HG03097 (cell line): Measurements from ENCODE around the gene TSC1.
"Not testable (repeated sequence)": the region's sequence is repeated elsewhere in the genome, so short reads cannot be mapped to it uniquely, and the experiment has no call there.

Source experiments
- ATAC-seq: cut with Tn5 transposase; IDR thresholded peaks from one replicate; pipeline ENCODE4 v1.9.1; 2021; ENCODE audit not compliant: unreplicated experiment, low FRiP score

The TSC1 gene

GRCh38 chr9:132978112-132978450 lies 33.7 kb upstream of the TSC1 start:
- ATAC-seq, result no peak

- ATAC-seq, result no peak
These were observed 32.2 kb upstream of the TSC1 start for GRCh38 chr9:132976571-132976970.

DNA sequence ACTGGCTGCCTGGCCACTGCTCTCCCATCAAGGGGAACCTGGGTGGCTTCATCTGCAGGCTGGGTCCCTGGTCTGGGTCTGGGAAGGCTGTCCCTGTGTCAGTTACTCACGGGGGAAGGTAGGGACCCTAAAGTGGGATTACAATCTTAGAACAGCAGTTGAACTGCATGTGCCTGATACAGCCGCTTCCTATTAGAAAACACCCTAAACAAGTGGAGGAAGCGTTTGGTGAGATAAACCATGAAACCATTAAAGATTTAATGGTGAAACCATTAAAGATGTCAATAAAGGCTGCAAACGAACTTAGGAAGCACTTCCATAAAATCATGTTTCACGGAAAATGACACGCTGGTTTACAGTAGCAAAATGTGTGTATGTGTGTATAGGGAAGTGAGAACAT lies 31.5 kb upstream of the TSC1 start:
- ATAC-seq, result no peak

- no peak for ATAC-seq
These were observed 29.3 kb upstream of the TSC1 start for GRCh38 chr9:132973713-132974112.

DNA sequence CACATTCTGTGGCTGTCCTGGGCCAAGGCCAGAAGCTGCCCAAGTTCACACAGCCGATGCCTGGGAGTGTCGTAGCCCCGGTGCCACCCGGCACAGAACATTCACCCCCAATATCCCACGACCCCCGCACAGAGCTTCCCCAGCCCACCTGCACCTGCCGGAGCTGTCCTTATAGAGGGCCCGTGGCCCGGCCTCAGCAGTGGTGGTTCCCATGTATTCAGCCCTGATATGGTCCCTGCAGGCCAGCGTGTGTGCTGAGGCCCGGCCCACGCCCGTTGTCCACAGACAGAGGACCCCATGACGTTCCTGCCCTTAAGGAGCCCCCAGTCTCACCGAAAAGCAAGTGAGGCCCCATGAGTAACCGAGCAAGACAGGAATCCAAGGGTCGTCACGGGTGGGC lies 28.8 kb upstream of the TSC1 start:
- no peak for ATAC-seq

- ATAC-seq, result no peak
These were observed 26.1 kb upstream of the TSC1 start for GRCh38 chr9:132970324-132971062.

DNA sequence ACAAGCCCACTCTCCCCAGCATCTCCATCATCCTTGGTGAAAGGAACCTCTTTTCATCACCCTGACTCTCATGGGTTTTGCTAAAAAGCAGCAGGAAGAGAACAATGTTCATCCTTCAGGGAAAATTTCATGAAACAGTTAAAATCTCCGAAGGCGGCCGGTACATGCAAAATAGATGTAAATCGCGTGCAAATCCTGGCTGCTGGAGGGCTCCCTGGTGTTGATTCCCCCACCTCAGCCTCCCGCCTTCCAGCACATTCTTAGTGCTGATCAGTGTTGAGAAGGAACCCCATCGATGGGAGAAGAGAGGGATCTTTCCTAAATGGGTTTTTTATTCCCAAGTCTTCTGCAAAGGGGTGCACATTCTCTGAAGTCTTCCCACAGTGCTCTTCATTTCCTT lies 25.4 kb upstream of the TSC1 start:
- no peak for ATAC-seq

- ATAC-seq, result not testable (repeated sequence)
These were observed 23.5 kb upstream of the TSC1 start for GRCh38 chr9:132967908-132968307.

DNA sequence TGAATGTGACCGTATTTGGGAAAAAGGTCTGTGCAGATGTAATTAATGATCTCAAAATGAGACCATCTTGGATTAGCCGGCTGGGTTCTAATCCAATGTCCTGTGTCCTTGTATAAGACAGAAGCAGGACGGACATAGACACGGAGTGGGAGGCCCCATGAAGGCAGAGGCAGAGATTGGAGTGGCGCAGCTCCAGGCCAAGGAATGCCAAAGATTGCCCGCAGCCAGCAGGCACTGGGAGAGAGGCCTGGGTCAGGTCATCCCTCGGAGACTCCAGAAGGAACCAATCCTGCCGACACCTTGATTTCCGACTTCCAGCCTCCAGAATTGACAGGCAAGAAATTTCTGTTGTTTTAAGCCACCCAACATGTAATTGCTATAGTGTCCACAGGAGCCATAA lies 21.1 kb upstream of the TSC1 start:
- ATAC-seq, result no peak

DNA sequence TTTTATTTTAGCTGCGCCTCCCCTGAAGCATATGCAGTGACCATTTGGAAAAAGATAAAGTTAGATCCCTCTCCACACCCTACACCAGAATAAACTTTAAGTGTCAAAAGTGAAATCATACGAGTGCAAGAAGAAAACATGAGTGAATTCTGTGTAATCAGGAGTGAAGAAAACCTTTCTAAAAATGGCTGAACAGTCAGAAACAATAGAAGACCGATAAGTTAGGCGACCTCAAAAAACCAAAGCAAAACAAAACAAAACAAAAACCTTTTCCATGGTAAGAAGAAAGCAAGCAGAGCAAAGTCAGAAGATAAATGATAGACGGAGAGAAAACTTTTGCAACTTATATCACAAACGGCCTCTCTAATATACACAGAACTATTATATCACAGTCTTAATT lies 16.6 kb upstream of the TSC1 start:
- ATAC-seq, result no peak

GRCh38 chr9:132957805-132958204 lies 13.4 kb upstream of the TSC1 start:
- ATAC-seq, result no peak

GRCh38 chr9:132955768-132956167 lies 11.4 kb upstream of the TSC1 start:
- ATAC-seq, result no peak

DNA sequence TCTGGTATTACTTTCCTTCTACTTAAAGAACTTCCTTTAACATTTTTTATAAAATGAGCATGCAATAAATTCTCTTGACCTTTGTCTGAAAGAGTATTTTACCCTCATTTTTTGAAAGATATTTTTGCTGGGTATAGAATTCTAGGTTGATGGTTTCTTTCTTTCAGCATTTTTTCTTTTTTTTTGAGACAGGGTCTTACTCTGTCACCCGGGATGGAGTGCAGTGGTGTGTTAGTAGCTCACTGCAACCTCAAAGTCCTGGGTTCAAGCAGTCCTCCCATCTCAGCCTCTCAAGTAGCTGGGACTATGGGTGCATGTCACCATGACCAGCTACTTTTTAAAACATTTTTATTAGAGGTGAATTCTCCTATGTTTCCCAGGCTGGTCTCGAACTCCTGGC lies 10.7 kb upstream of the TSC1 start:
- ATAC-seq, result no peak

DNA sequence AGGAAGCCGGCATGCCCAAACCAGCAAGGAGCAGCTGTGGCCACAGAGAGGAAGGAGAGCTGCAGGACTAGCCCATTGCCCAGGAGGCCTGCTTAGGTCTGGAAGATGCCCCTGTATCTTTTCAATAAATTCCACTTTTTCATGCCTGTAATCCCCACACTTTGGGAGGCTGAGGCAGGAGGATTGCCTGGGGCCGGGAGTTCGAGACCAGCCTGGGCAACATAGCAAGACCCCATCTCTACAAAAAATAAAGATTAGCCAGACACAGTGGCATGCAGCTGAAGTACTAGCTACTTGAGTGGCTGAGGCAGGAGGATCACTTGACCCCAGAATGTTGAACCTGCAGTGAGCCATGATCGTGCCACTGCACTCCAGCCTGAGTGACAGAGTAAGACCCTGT lies 5.3 kb upstream of the TSC1 start:
- no peak for ATAC-seq

DNA sequence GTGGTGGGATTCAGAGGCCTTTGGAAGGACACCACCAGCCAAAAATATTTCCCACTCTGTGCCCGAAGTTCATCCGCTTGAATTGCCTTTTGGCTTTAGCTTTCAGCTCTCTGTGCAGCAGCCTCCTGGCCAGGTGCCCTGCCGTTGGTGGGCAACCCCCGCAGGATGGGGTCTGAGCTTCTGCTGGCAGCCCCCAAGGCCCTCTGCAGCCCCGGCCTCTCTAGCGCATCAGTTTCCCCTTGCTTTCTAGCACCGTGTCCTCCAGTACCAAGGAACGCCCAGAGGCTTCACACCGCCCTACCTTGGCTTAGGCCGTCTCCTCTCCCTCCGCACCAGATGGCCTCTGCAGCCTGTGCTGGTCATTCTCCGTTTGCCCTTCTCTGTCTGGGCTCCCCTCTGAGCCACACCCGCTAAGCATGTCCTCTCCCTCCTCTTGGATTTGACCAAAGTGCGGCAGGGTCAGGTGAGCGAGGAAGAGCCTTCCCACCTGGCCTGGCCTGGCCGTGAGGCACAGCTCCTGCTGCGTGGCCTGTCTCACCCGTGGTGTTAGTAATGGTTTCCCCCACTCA lies 4.2 kb upstream of the TSC1 start:
- no peak for ATAC-seq

DNA sequence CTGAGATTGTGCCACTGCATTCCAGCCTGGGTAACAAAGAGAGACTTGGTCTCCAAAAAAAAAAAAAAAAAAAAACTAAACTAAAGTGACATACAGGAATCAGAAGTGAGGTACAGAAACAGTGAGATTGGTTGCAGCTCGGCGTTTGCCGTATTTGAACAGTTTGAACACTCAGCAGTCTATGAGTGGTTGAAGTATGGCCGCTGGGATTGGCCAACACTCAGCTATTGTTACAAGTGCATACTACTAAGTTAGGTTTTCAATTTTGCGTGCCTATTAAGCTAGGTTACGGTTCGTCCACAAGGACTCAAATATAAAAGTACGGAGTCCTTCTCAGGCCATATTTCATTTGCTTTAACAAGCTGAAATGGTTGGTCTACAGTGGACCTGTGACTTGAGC lies 3.3 kb upstream of the TSC1 start:
- no peak for ATAC-seq

- ATAC-seq, result no peak
These were observed 2.3 kb upstream of the TSC1 start for GRCh38 chr9:132946631-132947295.

DNA sequence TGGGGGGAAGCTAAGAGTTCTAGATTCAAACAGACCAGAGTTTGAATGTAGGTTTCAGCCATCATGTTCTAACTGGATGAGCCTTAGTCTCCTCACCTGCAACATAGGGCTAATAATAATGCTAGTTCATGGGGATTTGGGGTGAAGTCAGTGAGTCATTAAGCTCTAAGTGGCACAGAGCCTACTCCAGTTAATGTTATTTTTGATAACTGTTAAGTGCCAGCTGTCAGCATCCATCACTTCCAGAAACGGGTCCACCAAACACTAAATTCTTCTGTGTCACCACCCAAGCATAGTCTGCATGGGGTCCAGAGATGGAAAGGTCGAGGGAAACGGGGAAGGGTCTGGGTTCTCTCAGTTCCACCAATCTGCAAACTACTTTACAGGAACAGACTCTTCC lies 1.8 kb upstream of the TSC1 start:
- ATAC-seq, result no peak

GRCh38 chr9:132945186-132946130 lies 1.0 kb upstream of the TSC1 start:
- ATAC-seq, result no peak

GRCh38 chr9:132943651-132944293 lies 644 bp downstream of the TSC1 start:
- peak; percentile 10 for ATAC-seq
